Kidney (tissue), 14 donors: ENCODE results near the gene ZNF780B. TPM values are rescaled to one million over a fixed set of nuclear protein-coding genes. Genes with fewer than 3 reads are reported as not detected.
A peak's percentile ranks its signal among the peaks of the same experiment; 100 is the strongest.

ENCODE experiments used
- DNase-seq, 5 donors: peaks; one replicate each; pipeline ENCODE4 v3.0.0-alpha.2; 2013 to 2020
- FAIRE-seq: peaks from 2 replicates; lab custom pipeline; 2012; peaks lifted over from hg19 to GRCh38; lab: Jason Lieb, UNC
- H3K27ac ChIP-seq, 2 donors: one replicate each; pipeline ENCODE4 v1.7.0; 2013; ENCODE audit warnings: low read depth in 2 of 2, low read length in 2 of 2, inconsistent platforms in 1 of 2
- H3K27me3 ChIP-seq: one replicate; pipeline ENCODE4 v1.7.1; 2013; ENCODE audit warnings: low read length, inconsistent platforms; ENCODE audit not compliant: control insufficient read depth, insufficient read depth
- H3K36me3 ChIP-seq, 3 donors: one replicate each; pipeline versions ENCODE4 v1.7.0 to v1.7.1; 2013; ENCODE audit warnings: low read length in 3 of 3, control low read depth in 1 of 3, inconsistent platforms in 1 of 3; ENCODE audit not compliant: insufficient read depth in 3 of 3, control insufficient read depth in 2 of 3
- H3K4me1 ChIP-seq, 3 donors: one replicate each; pipeline versions ENCODE4 v1.7.0 to v1.7.1; 2013; ENCODE audit warnings: low read length in 3 of 3, inconsistent platforms in 1 of 3, low read depth in 1 of 3; ENCODE audit not compliant: control insufficient read depth in 2 of 3, insufficient read depth in 2 of 3
- H3K4me3 ChIP-seq, 3 donors: one replicate each; pipeline versions ENCODE4 v1.7.0 to v1.8.1; 2013; ENCODE audit warnings: low read length in 3 of 3, control low read depth in 1 of 3, inconsistent platforms in 1 of 3
- H3K9ac ChIP-seq, 3 donors: one replicate each; pipeline versions ENCODE4 v1.7.0 to v1.7.1; 2013; ENCODE audit warnings: low read length in 3 of 3, control low read depth in 1 of 3, inconsistent platforms in 1 of 3
- H3K9me3 ChIP-seq, 3 donors: one replicate each; pipeline versions ENCODE4 v1.7.0 to v1.7.1; 2013; ENCODE audit warnings: low read length in 3 of 3, control low read depth in 1 of 3, inconsistent platforms in 1 of 3; ENCODE audit not compliant: control insufficient read depth in 2 of 3, insufficient read depth in 1 of 3
- CTCF ChIP-seq: IDR thresholded peaks from 3 replicates; pipeline ENCODE4 v1.5.1; 2012; ENCODE audit warnings: mild to moderate bottlenecking, moderate library complexity, borderline replicate concordance; ENCODE audit not compliant: insufficient read depth; ENCODE audit errors: extremely low read depth
- intact Hi-C: fragments of 100-400 bp; cut with DNase I; formaldehyde crosslinking; loops from one replicate; pipeline ENCODE4 v1.11.1; 2022
- polyA plus RNA-seq: library from polyadenylated mRNA; stranded (reverse); fragments of 350-450 nt; fragmentation: Illumina TruSeq; extraction: RNeasy Lipid Tissue Mini Kit (QIAGEN cat#74804); gene quantifications from one replicate; pipeline ENCODE4 v1.2.3, GENCODE V29; 2014; ENCODE audit warnings: low read depth, low replicate concordance; ENCODE audit not compliant: insufficient read depth
- total RNA-seq: library from RNA; stranded (reverse); fragmentation: NEBNext Ultra II Directional; extraction: Animal tissue kit (Norgen Biotek cat#: 25700); gene quantifications from one replicate; pipeline ENCODE4 v1.2.1, GENCODE V29; 2021
- donor health status: control.
- donor health status: control.
- donor health status: control.
- donor health status: control.
- donor health status: control.
- donor health status: DM: yes; HTN: yes; CAD: no.
- donor health status: Normal renal cell carcinoma (clear cell type).

The ZNF780B gene
- total and polyA plus RNA-seq, 2 donors from 2014 or later = 4.6 to 33.2 TPM

GRCh38 chr19:40101813-40102212 is 45.8 kb upstream of the ZNF780B start:
- H3K9ac ChIP-seq = no peak overlapping the region
- no peak overlapping the region for H3K4me3 ChIP-seq
- no peaks in the 10 kb centered on the region for H3K9me3 ChIP-seq
- H3K27me3 ChIP-seq = no peaks in the 10 kb centered on the region
- intact Hi-C loops = no loop called here
- H3K27ac ChIP-seq = no peak overlapping the region
- DNase-seq = no peak
- no peak for FAIRE-seq
- no peak for TF ChIP-seq CTCF
- H3K36me3 ChIP-seq = no peaks in the 10 kb centered on the region
- H3K4me1 ChIP-seq = no peaks in the 10 kb centered on the region

GRCh38 chr19:40093416-40093815 is 37.4 kb upstream of the ZNF780B start:
- Histone ChIP-seq H3K9me3 (no peaks in the 10 kb centered on the region), H3K36me3 (no peaks in the 10 kb centered on the region), H3K4me3 (no peak overlapping the region), H3K9ac (no peak overlapping the region), H3K4me1 (peaks cover 0 to 8% (median 7%) of the 10 kb centered on the region in 3 donors), H3K27ac (no peak overlapping the region), H3K27me3 (no peaks in the 10 kb centered on the region)
- no peak for TF ChIP-seq CTCF
- intact Hi-C loops = no loop called here
- DNase-seq (no peak), FAIRE-seq (no peak)

- Histone ChIP-seq H3K27me3 (no peaks in the 10 kb centered on the region), H3K36me3 (no peaks in the 10 kb centered on the region), H3K4me3 (peak overlapping the region; percentile 89 to 99 (median 95)), H3K9me3 (no peaks in the 10 kb centered on the region), H3K9ac (peak overlapping the region; percentile 13 to 95 (median 93)), H3K4me1 (peaks cover 0 to 8% (median 7%) of the 10 kb centered on the region in 3 donors), H3K27ac (peak overlapping the region; percentile 79 to 85)
- intact Hi-C loops = no loop called here
- TF ChIP-seq CTCF = no peak
- FAIRE-seq = no peak
- DNase-seq = no peak
Observed at GRCh38 chr19:40091205-40092129, 35.4 kb upstream of the ZNF780B start.
